ENCODE measurements around the gene PIGQ.
A peak's percentile ranks its signal among the peaks of the same experiment; 100 is the strongest.

PIGQ gene

GRCh38 chr16:576823-577201, 7.0 kb downstream of the PIGQ start:
- ATAC-seq, result no peak
- TF ChIP-seq OSR1 (CRISPR knock-in tag; IDR thresholded peaks at IDR 0.05) (no peak), PATZ1 (CRISPR knock-in tag; IDR thresholded peaks at IDR 0.05; ENCODE audit: borderline replicate concordance) (no peak), BACH2 (CRISPR knock-in tag; IDR thresholded peaks at IDR 0.05; ENCODE audit: borderline replicate concordance) (no peak), ARNTL (CRISPR knock-in tag; IDR thresholded peaks at IDR 0.05; ENCODE audit: borderline replicate concordance, low read depth) (no peak), POU6F1 (CRISPR knock-in tag; IDR thresholded peaks at IDR 0.05; ENCODE audit: borderline replicate concordance, low read depth) (no peak), SNAI2 (CRISPR knock-in tag; IDR thresholded peaks at IDR 0.05) (no peak), TSHZ2 (CRISPR knock-in tag; IDR thresholded peaks at IDR 0.05) (no peak), CSDC2 (CRISPR knock-in tag; IDR thresholded peaks at IDR 0.05) (no peak), ZFP3 (CRISPR knock-in tag; IDR thresholded peaks at IDR 0.05) (no peak), PPARA (CRISPR knock-in tag; IDR thresholded peaks at IDR 0.05; ENCODE audit: borderline replicate concordance) (no peak), ZC3H10 (CRISPR knock-in tag; IDR thresholded peaks at IDR 0.05) (no peak)

GRCh38 chr16:577796-578195, 8.0 kb downstream of the PIGQ start:
- no peak for TF ChIP-seq ISL1 (CRISPR knock-in tag; IDR thresholded peaks at IDR 0.05)
- TF ChIP-seq ESRRG (CRISPR knock-in tag; IDR thresholded peaks at IDR 0.05), result no peak
- TF ChIP-seq PPARA (CRISPR knock-in tag; IDR thresholded peaks at IDR 0.05; ENCODE audit: borderline replicate concordance), result no peak
- no peak for ATAC-seq

GRCh38 chr16:578232-578869, 8.6 kb downstream of the PIGQ start:
- TF ChIP-seq RARB (CRISPR knock-in tag; IDR thresholded peaks at IDR 0.05), result no peak
- TF ChIP-seq BACH2 (CRISPR knock-in tag; IDR thresholded peaks at IDR 0.05; ENCODE audit: borderline replicate concordance), result no peak
- TF ChIP-seq TOX (CRISPR knock-in tag; IDR thresholded peaks at IDR 0.05; ENCODE audit: borderline replicate concordance), result no peak
- no peak for TF ChIP-seq SNAI2 (CRISPR knock-in tag; IDR thresholded peaks at IDR 0.05)
- TF ChIP-seq ZNF8 (CRISPR knock-in tag; IDR thresholded peaks at IDR 0.05), result no peak
- no peak for TF ChIP-seq ARNTL (CRISPR knock-in tag; IDR thresholded peaks at IDR 0.05; ENCODE audit: borderline replicate concordance, low read depth)
- no peak for TF ChIP-seq ISL1 (CRISPR knock-in tag; IDR thresholded peaks at IDR 0.05)
- ATAC-seq, result no peak

GRCh38 chr16:578870-579405, 9.2 kb downstream of the PIGQ start:
- TF ChIP-seq ZFP3 (CRISPR knock-in tag; IDR thresholded peaks at IDR 0.05) (no peak), BACH2 (CRISPR knock-in tag; IDR thresholded peaks at IDR 0.05; ENCODE audit: borderline replicate concordance) (no peak), GLIS3 (CRISPR knock-in tag; IDR thresholded peaks at IDR 0.05) (no peak), CSDC2 (CRISPR knock-in tag; IDR thresholded peaks at IDR 0.05) (no peak), ISL1 (CRISPR knock-in tag; IDR thresholded peaks at IDR 0.05) (no peak), ZFP30 (CRISPR knock-in tag; IDR thresholded peaks at IDR 0.05) (no peak), ZC3H10 (CRISPR knock-in tag; IDR thresholded peaks at IDR 0.05) (no peak), TOX (CRISPR knock-in tag; IDR thresholded peaks at IDR 0.05; ENCODE audit: borderline replicate concordance) (no peak), CSRNP3 (CRISPR knock-in tag; IDR thresholded peaks at IDR 0.05) (no peak), TCF4 (CRISPR knock-in tag; IDR thresholded peaks at IDR 0.05; ENCODE audit: borderline replicate concordance) (no peak), RARB (CRISPR knock-in tag; IDR thresholded peaks at IDR 0.05) (no peak), ESRRG (CRISPR knock-in tag; IDR thresholded peaks at IDR 0.05) (no peak), PATZ1 (CRISPR knock-in tag; IDR thresholded peaks at IDR 0.05; ENCODE audit: borderline replicate concordance) (no peak), SNAI2 (CRISPR knock-in tag; IDR thresholded peaks at IDR 0.05) (no peak), ZNF70 (CRISPR knock-in tag; IDR thresholded peaks at IDR 0.05) (no peak), ZNF565 (CRISPR knock-in tag; conservative IDR thresholded peaks at IDR 0.05; ENCODE audit: low read depth) (no peak), CREB5 (CRISPR knock-in tag; IDR thresholded peaks at IDR 0.05; ENCODE audit: low read depth) (no peak), OSR1 (CRISPR knock-in tag; IDR thresholded peaks at IDR 0.05) (no peak)
- ATAC-seq, result peak; percentile 55
